ENCODE data around the gene SLC28A2.
"Not testable (repeated sequence)": the region's sequence is repeated elsewhere in the genome, so short reads cannot be mapped to it uniquely, and the experiment has no call there.

SLC28A2 gene

DNA sequence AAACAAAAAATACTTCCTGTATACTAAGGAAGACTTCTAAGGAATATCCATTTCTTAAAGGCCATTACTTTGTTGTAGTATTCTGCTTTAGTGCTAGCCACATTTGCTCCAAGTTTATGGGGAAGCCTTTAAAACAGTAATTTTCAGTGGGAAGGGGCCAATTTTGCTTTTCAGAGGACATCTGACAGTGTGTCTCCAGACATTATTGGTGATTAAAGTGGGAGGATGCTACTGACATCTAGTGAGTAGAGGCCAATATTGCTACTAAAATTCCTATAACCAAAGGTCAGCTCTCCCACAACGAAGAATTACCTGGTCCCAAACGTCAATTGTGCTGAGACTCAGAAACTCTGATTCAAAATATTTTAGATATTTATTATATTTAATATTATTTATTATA, 24.8 kb downstream of the SLC28A2 start:
- no peak overlapping the region for H3K4me3 Mint-ChIP-seq
- H3K27me3 Mint-ChIP-seq = peaks cover under 1 to 6% of the 10 kb centered on the region in 2 donors
- peaks cover 4 to 8% of the 10 kb centered on the region in 2 donors for H3K4me1 Mint-ChIP-seq (ENCODE audit: low read depth in 2 of 2)
- DNase-seq (no peak), ATAC-seq (replicated peaks) (no peak)
- H3K9me3 Mint-ChIP-seq = no peaks in the 10 kb centered on the region
- peaks cover 6% of the 10 kb centered on the region for H3K36me3 Mint-ChIP-seq (ENCODE audit: insufficient read depth)
- H3K27ac Mint-ChIP-seq = no peak overlapping the region

DNA sequence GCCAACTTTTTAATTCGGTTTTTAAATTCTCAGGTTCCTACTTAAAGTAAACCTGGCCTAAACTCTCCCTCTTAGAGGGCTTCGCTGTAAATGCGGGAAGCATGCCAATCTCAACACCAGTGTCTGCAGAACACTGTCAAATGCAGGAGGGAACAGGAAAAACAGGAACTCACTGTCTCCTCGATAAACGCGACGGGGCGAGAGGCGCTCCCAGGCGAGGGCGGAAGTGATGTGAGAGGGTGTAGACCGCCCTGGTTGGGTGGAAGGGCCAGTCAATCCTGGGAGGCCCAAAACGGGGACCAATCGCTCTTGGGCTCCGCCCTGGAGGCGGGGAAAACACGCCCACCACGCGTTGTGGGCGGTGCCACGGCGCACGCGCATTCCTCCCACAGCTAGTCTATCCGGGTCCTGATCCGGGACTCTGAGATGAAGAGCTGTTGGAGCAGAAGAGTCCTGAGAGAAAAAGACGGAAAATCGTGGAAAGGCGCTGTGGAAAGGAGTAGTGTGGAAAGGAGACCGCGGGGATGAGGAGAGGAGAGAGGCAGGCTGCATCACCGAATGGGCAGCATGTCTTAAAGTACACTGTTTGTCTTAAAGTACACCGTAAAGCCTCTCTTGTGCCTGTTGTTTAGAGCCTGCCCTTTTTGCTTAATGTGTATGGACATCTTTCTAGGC, 27.1 kb downstream of the SLC28A2 start:
- no peaks in the 10 kb centered on the region for H3K9me3 Mint-ChIP-seq
- H3K27me3 Mint-ChIP-seq = peaks cover 11 to 16% of the 10 kb centered on the region in 2 donors
- peak overlapping the region; percentile 79 to 89 for H3K4me3 Mint-ChIP-seq
- peaks cover 6% of the 10 kb centered on the region for H3K36me3 Mint-ChIP-seq (ENCODE audit: insufficient read depth)
- ATAC-seq (replicated peaks) (peak; percentile 99), DNase-seq (peak; percentile 95 to 100 (median 99))
- peaks cover 4 to 8% of the 10 kb centered on the region in 2 donors for H3K4me1 Mint-ChIP-seq (ENCODE audit: low read depth in 2 of 2)
- peak overlapping the region; percentile 81 to 94 for H3K27ac Mint-ChIP-seq

DNA sequence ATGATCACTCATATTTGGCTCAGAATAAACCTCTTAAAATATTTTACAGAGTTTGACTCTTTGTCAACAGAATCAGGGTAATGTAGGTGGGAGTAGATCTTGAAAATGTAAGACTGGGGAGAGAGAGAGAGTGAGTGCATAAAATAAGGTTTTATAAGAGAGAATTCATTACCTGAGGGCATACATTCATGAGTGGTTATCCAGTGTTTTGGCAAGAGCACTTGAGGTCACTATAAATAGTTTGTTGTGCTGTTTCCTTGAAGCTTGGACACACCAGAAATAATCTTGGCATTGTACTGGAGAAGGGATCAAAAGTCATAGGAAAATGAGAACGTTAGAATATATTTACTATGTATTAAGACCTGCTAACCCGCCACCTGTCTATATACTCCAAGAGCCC, 33.4 kb downstream of the SLC28A2 start:
- no peak overlapping the region for H3K27ac Mint-ChIP-seq

DNA sequence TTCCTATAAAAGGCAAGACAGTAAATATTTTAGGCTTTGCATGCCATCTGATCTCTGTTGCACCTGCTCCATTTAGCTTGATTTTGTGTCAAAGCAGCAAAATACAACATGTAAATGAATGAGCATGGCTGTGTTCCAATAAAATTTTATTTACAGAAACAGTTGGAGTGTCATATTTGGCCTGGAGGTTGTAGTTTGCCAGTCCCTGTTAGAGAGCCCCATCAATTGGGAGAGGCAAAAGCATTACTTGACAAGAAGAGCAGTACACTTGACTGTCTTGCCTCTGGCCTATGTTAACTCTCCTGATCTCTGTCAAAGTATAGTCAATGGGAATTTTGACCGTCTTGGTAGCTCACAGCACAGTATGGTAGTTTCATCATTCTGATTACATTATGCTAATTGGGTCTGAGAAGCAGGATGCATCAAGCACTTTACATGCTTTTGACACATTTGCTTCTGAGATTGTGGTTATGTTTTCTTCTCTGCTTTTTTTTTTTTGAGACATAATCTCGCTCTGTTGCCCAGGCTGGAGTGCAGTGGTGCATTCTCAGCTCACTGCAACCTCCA, 35.4 kb downstream of the SLC28A2 start:
- Mint-ChIP-seq H3K9me3 (no peaks in the 10 kb centered on the region), H3K27me3 (peaks cover 27 to 38% of the 10 kb centered on the region in 2 donors), H3K4me3 (no peak overlapping the region), H3K4me1 (ENCODE audit: low read depth in 2 of 2) (no peaks in the 10 kb centered on the region), H3K36me3 (ENCODE audit: insufficient read depth) (no peaks in the 10 kb centered on the region), H3K27ac (no peak overlapping the region)
- DNase-seq (no peak), ATAC-seq (replicated peaks) (no peak)

More for the DNA sequence above, 33.4 kb downstream of the SLC28A2 start:
- Mint-ChIP-seq H3K9me3 (no peaks in the 10 kb centered on the region), H3K36me3 (ENCODE audit: insufficient read depth) (no peaks in the 10 kb centered on the region), H3K4me3 (no peak overlapping the region), H3K27me3 (peaks cover 23 to 36% of the 10 kb centered on the region in 2 donors), H3K4me1 (ENCODE audit: low read depth in 2 of 2) (no peaks in the 10 kb centered on the region)
- ATAC-seq (replicated peaks) (no peak), DNase-seq (no peak)

DNA sequence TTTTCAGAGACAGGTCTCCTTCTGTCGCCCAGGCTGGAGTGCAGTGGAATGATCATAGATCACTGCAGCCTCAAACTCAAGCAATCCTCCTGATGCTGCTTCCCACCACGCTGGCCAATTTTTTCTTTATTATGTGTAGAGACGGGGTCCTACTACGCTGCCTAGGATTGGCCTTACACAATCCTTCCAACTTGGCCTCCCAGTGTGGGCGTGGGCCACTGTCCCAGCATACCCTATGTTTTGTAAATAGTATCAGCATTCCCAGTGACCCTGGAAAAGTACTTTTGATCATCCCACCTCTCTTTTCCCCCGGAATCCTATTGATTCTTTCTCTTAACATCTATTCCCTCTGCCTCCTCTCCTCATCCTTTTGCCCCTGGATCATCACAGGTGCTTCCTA, 36.9 kb downstream of the SLC28A2 start:
- H3K36me3 Mint-ChIP-seq (ENCODE audit: insufficient read depth) = no peaks in the 10 kb centered on the region
- H3K4me3 Mint-ChIP-seq = no peak overlapping the region
- H3K27me3 Mint-ChIP-seq = peaks cover 20 to 36% of the 10 kb centered on the region in 2 donors
- no peaks in the 10 kb centered on the region for H3K4me1 Mint-ChIP-seq (ENCODE audit: low read depth in 2 of 2)
- ATAC-seq (replicated peaks) (no peak), DNase-seq (no peak)
- no peaks in the 10 kb centered on the region for H3K9me3 Mint-ChIP-seq
- no peak overlapping the region for H3K27ac Mint-ChIP-seq

DNA sequence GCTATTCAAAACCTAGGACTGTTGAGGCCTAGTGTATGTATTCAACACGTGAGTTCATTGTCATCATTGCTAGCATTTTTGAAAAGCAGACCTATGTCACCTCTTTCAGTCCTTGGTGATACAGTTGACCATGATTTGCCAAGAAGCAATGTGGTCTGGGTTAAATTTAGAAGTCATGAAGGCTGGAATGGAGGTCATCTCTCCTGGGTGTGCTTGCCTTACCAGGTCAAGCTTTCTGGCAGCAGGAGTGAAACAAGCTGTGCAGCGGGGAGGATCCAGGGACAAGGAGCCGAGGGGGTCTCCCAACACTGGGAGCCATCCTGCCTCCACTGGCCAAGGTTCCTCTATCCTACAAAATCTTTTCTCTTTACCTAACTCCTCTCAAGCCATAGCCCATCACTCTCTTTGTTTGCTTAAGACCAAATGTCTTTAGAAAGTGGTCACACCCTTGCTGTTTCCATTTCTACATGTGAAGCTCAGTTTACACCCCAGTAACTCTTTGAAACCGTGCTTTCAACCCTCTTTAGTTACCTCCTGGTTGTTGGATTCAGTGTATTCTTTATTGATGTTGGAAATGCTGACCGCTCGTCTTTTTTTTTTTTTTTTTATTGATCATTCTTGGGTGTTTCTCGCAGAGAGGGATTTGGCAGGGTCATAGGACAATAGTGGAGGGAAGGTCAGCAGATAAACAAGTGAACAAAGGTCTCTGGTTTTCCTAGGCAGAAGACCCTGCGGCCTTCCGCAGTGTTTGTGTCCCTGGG, 40.0 kb downstream of the SLC28A2 start:
- H3K4me1 Mint-ChIP-seq (ENCODE audit: low read depth in 2 of 2) = no peaks in the 10 kb centered on the region
- H3K9me3 Mint-ChIP-seq = peaks cover 2 to 5% of the 10 kb centered on the region in 2 donors
- peaks cover 6% of the 10 kb centered on the region for H3K36me3 Mint-ChIP-seq (ENCODE audit: insufficient read depth)
- H3K27ac Mint-ChIP-seq = no peak overlapping the region
- H3K27me3 Mint-ChIP-seq = peaks cover 29 to 33% of the 10 kb centered on the region in 2 donors
- H3K4me3 Mint-ChIP-seq = no peak overlapping the region
- no peak for ATAC-seq (replicated peaks)
- no peak for DNase-seq

DNA sequence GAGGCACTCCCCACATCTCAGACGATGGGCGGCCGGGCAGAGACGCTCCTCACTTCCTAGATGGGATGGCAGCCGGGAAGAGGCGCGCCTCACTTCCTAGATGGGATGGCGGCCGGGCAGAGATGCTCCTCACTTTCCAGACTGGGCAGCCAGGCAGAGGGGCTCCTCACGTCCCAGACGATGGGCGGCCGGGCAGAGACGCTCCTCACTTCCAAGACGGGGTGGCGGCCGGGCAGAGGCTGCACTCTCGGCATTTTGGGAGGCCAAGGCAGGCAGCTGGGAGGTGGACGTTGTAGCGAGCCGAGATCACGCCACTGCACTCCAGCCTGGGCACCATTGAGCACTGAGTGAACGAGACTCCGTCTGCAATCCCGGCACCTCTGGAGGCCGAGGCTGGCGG, 41.3 kb downstream of the SLC28A2 start:
- not testable (repeated sequence) for ATAC-seq (replicated peaks); H3K4me3 Mint-ChIP-seq; DNase-seq; H3K4me1 Mint-ChIP-seq (ENCODE audit: low read depth in 2 of 2); H3K27ac Mint-ChIP-seq; H3K36me3 Mint-ChIP-seq (ENCODE audit: insufficient read depth); H3K9me3 Mint-ChIP-seq
- peaks cover 33 to 38% of the 10 kb centered on the region in 2 donors for H3K27me3 Mint-ChIP-seq

DNA sequence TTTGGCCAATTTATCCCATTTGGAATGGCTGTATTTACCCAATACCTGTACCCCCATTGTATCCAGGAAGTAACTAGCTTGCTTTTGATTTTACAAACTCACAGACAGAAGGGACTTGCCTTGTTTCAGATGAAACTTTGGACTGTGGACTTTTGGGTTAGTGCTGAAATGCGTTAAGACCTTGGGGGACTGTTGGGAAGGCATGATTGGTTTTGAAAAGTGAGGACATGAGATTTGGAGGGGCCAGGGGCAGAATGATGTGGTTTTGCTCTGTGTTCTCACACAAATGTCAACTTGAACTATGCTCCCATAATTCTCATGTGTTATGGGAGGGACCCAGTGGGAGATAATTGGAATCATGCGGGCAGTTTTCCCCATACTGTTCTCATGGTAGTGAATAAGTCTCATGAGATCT, 46.9 kb downstream of the SLC28A2 start:
- H3K9me3 Mint-ChIP-seq; H3K4me3 Mint-ChIP-seq; DNase-seq; H3K36me3 Mint-ChIP-seq (ENCODE audit: insufficient read depth); H3K27ac Mint-ChIP-seq; ATAC-seq (replicated peaks); H3K4me1 Mint-ChIP-seq (ENCODE audit: low read depth in 2 of 2): not testable (repeated sequence)
- peaks cover 27 to 29% of the 10 kb centered on the region in 2 donors for H3K27me3 Mint-ChIP-seq

DNA sequence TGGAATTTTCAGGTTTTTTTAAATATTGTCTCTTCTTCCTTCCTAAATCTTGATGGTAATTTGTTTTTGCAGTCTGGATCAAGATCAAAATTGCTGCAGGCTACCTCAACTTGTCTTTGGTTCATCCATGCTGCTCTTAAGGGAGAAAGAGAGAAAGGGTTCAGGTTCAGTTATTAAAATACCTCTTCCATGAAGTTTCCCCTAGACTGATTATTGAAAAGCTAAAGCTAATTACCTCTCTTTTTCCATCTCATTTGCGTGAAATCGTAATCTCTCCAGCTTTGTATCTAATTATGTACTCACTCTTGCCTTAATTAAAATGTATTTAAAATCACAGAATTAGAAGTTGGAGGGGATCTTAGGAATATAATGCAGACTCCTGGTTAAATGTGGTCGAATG, 52.7 kb downstream of the SLC28A2 start:
- Mint-ChIP-seq H3K4me1 (ENCODE audit: low read depth in 2 of 2) (peaks cover 4 to 6% of the 10 kb centered on the region in 2 donors), H3K27ac (no peak overlapping the region), H3K4me3 (no peak overlapping the region), H3K27me3 (peaks cover 39 to 49% of the 10 kb centered on the region in 2 donors), H3K36me3 (ENCODE audit: insufficient read depth) (no peaks in the 10 kb centered on the region), H3K9me3 (no peaks in the 10 kb centered on the region)
- ATAC-seq (replicated peaks) (no peak), DNase-seq (no peak)

DNA sequence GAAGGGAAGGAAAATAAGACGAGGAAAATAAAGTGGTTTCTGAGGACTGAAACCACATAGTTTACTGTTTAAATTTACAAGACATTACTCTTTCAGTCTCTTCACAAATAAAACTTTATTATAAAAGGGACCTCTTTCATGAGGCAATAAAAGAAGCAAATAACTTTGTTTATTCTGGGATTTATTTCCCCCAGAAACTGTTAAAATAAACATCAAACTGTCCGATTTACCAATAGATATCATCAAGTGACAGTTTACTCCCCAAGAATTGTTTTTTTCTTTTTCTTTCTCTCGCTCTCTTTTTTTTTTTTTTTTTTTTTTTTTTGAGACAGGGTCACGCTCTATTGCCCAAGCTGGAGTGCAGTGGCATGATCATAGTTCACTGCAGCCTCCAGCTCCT, 54.1 kb downstream of the SLC28A2 start:
- Mint-ChIP-seq H3K4me1 (ENCODE audit: low read depth in 2 of 2) (peaks cover 4 to 6% of the 10 kb centered on the region in 2 donors), H3K27me3 (peaks cover 49 to 57% of the 10 kb centered on the region in 2 donors), H3K36me3 (ENCODE audit: insufficient read depth) (no peaks in the 10 kb centered on the region), H3K4me3 (no peak overlapping the region), H3K9me3 (no peaks in the 10 kb centered on the region), H3K27ac (no peak overlapping the region)
- no peak for DNase-seq
- ATAC-seq (replicated peaks) = no peak

DNA sequence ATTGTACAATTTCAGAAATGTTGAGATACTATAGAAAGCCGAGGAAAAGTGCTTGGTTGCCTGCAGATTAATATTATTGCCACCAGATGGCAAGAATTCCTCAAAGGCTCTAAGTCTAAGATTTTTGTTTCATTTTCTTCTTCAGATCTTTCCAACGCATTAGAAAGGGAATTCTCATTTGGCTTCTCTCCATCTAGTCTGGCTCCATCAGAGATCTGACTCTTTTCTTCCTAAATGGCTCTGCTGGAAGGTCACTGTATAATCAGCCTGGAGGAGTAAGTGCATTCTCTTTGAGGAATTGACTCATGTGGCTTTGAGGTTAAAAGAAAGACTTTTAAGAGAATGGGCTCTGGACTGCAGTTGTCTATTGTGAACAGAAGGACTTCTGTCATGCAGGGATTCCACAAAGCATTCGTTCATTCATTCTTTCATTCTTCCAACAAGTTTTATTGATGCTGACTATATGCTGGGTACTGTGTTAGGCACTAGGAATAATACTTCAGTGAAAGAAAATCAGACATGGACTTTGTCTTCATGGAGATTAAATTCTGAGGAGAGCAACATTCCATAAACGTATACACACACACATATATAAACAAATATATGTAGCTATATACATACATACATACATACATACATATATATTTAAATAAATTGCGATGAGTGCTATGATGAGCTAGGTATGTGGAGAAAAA, 55.3 kb downstream of the SLC28A2 start:
- peak in 1 of 3 experiments; percentile 1 for DNase-seq
- peak overlapping the region; percentile 19 to 38 for H3K4me3 Mint-ChIP-seq

DNA sequence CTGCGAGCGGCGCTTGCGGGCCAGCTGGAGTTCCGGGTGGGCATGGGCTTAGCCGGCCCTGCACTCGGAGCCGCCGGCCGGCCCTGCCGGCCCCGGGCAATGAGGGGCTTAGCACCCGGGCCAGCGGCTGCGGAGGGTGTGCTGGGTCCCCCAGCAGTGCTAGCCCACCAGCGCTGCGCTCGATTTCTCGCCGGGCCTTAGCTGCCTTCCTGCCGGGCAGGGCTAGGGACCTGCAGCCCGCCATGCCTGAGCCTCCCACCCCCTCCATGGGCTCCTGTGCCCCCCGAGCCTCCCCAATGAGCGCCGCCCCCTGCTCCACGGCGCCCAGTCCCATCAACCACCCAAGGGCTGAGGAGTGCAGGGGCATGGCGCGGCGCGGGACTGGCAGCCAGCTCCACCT, 62.1 kb downstream of the SLC28A2 start:
- not testable (repeated sequence) for H3K36me3 Mint-ChIP-seq (ENCODE audit: insufficient read depth); H3K9me3 Mint-ChIP-seq; ATAC-seq (replicated peaks); DNase-seq; H3K4me3 Mint-ChIP-seq; H3K27ac Mint-ChIP-seq; H3K4me1 Mint-ChIP-seq (ENCODE audit: low read depth in 2 of 2)
- peaks cover 30 to 52% of the 10 kb centered on the region in 2 donors for H3K27me3 Mint-ChIP-seq

More for the DNA sequence above, 55.3 kb downstream of the SLC28A2 start:
- peak; percentile 24 for ATAC-seq (replicated peaks)
- Mint-ChIP-seq H3K9me3 (no peaks in the 10 kb centered on the region), H3K4me1 (ENCODE audit: low read depth in 2 of 2) (peaks cover 4 to 6% of the 10 kb centered on the region in 2 donors), H3K27ac (no peak overlapping the region), H3K36me3 (ENCODE audit: insufficient read depth) (no peaks in the 10 kb centered on the region), H3K27me3 (peaks cover 48 to 58% of the 10 kb centered on the region in 2 donors)

DNA sequence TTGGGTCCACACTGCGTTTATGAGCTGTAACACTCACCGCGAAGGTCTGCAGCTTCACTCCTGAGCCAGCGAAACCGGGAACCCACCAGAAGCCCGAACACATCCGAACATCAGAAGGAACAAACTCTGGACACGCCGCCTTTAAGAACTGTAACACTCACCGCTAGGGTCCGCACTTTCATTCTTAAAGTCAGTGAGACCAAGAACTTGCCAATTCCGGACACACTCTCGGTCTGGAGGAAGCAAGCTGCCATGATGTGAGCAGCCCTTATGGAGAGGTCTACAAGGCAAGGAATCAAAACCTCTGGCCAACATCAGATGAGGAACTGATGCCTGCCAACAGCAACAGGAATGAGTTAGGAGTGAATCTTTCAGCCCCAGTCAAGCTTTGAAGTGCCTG, 62.9 kb downstream of the SLC28A2 start:
- Mint-ChIP-seq H3K27me3 (peaks cover 26 to 51% of the 10 kb centered on the region in 2 donors), H3K4me3 (no peak overlapping the region), H3K36me3 (ENCODE audit: insufficient read depth) (no peaks in the 10 kb centered on the region), H3K9me3 (no peaks in the 10 kb centered on the region), H3K27ac (no peak overlapping the region), H3K4me1 (ENCODE audit: low read depth in 2 of 2) (no peaks in the 10 kb centered on the region)
- no peak for DNase-seq
- ATAC-seq (replicated peaks) = no peak
